DND-41 (cell line): ENCODE data around the gene TXNRD1.
"Not testable (repeated sequence)": the region's sequence is repeated elsewhere in the genome, so short reads cannot be mapped to it uniquely, and the experiment has no call there.

ENCODE experiments used
- ATAC-seq: fragments of 200-7000 bp; cut with Tn5 transposase; 3 replicates; pipeline ENCODE4 v1.9.1; 2021; ENCODE audit warnings: low read depth; ENCODE audit not compliant: insufficient read depth
- DNase-seq: peaks from one replicate; pipeline ENCODE4 v3.0.0-alpha.2; 2020
- H2AFZ ChIP-seq: 2 replicates; pipeline ENCODE4 v1.6.0; 2012; ENCODE audit warnings: low read depth, low read length
- H3K27ac ChIP-seq: 2 replicates; pipeline ENCODE4 v1.5.1; 2012; ENCODE audit warnings: low read length, inconsistent platforms
- H3K27me3 ChIP-seq: fragments of 200-600 bp; sonication (generic); 2 replicates; pipeline ENCODE4 v1.6.0; 2012; ENCODE audit warnings: low read length, mild to moderate bottlenecking, inconsistent platforms; ENCODE audit not compliant: insufficient read depth, poor library complexity
- H3K36me3 ChIP-seq: 2 replicates; pipeline ENCODE4 v1.5.1; 2012; ENCODE audit warnings: low read length, inconsistent platforms; ENCODE audit not compliant: insufficient read depth
- H3K4me1 ChIP-seq: 2 replicates; pipeline ENCODE4 v1.5.1; 2012; ENCODE audit warnings: mild to moderate bottlenecking, low read length; ENCODE audit not compliant: insufficient read depth
- H3K4me2 ChIP-seq: 2 replicates; pipeline ENCODE4 v1.6.0; 2012; ENCODE audit warnings: mild to moderate bottlenecking, moderate library complexity, low read length, inconsistent platforms; ENCODE audit not compliant: insufficient read depth
- H3K4me3 ChIP-seq, 2 experiments: fragments of 200-600 bp in 1 of 2; shearing (Covaris generic) in 1 of 2; 2 replicates each; pipeline ENCODE4 v1.5.1; 2012 to 2016; ENCODE audit warnings: inconsistent platforms in 2 of 2, low read length in 2 of 2, mild to moderate bottlenecking in 2 of 2, low read depth in 1 of 2, moderate library complexity in 1 of 2
- H3K79me2 ChIP-seq: 2 replicates; pipeline ENCODE4 v1.6.0; 2012; ENCODE audit warnings: low read length, inconsistent platforms; ENCODE audit not compliant: insufficient read depth
- H3K9ac ChIP-seq: 2 replicates; pipeline ENCODE4 v1.6.0; 2012; ENCODE audit warnings: low read depth, mild to moderate bottlenecking, inconsistent platforms, low read length, moderate library complexity
- H3K9me3 ChIP-seq: 2 replicates; pipeline ENCODE4 v1.5.1; 2012; ENCODE audit warnings: low read length, moderate library complexity, mild to moderate bottlenecking, inconsistent platforms; ENCODE audit not compliant: insufficient read depth, severe bottlenecking
- H4K20me1 ChIP-seq: 2 replicates; pipeline ENCODE4 v1.6.0; 2012; ENCODE audit warnings: low read length; ENCODE audit not compliant: insufficient read depth
- CTCF ChIP-seq: IDR thresholded peaks from 2 replicates; pipeline ENCODE4 v1.5.1; 2012; ENCODE audit warnings: borderline replicate concordance, low read length, moderate library complexity, mild to moderate bottlenecking; ENCODE audit not compliant: poor library complexity, severe bottlenecking; ENCODE audit errors: extremely low read depth
- EZH2 ChIP-seq: IDR thresholded peaks from 3 replicates; pipeline ENCODE4 v1.6.1; 2012; ENCODE audit warnings: borderline replicate concordance, low read depth, mild to moderate bottlenecking, moderate library complexity, low read length, inconsistent platforms; ENCODE audit not compliant: severe bottlenecking

Gene TXNRD1

GRCh38 chr12:104319028-104319427 is 103.4 kb downstream of the TXNRD1 start:
- Histone ChIP-seq H3K9ac (no peak overlapping the region), H3K79me2 (peaks cover 2% of the 10 kb centered on the region; the same call in 1 of the 2 replicates), H3K27me3 (no peaks in the 10 kb centered on the region), H3K36me3 (peaks cover 81% of the 10 kb centered on the region), H4K20me1 (no peaks in the 10 kb centered on the region), H3K27ac (no peak overlapping the region), H3K4me3 (no peak overlapping the region), H2AFZ (no peak overlapping the region), H3K4me2 (no peak overlapping the region), H3K4me1 (no peaks in the 10 kb centered on the region), H3K9me3 (no peaks in the 10 kb centered on the region)
- DNase-seq (no peak), ATAC-seq (no peak)
- TF ChIP-seq EZH2: no peak
- TF ChIP-seq CTCF: no peak

- Histone ChIP-seq H2AFZ (no peak overlapping the region), H3K79me2 (peaks cover 2% of the 10 kb centered on the region; the same call in 1 of the 2 replicates), H3K36me3 (peaks cover 78% of the 10 kb centered on the region), H3K4me1 (no peaks in the 10 kb centered on the region), H3K27ac (no peak overlapping the region), H3K27me3 (no peaks in the 10 kb centered on the region), H3K4me3 (no peak overlapping the region), H3K9ac (no peak overlapping the region), H3K9me3 (no peaks in the 10 kb centered on the region), H4K20me1 (no peaks in the 10 kb centered on the region), H3K4me2 (no peak overlapping the region)
- TF ChIP-seq EZH2 (no peak), CTCF (no peak)
- ATAC-seq: no peak
- no peak for DNase-seq
These were observed 104.5 kb downstream of the TXNRD1 start for GRCh38 chr12:104319918-104320626.

- Histone ChIP-seq H3K4me2 (no peak overlapping the region), H3K4me1 (no peaks in the 10 kb centered on the region), H3K79me2 (peaks cover 1% of the 10 kb centered on the region; the same call in 1 of the 2 replicates), H2AFZ (no peak overlapping the region), H3K9me3 (no peaks in the 10 kb centered on the region), H3K9ac (no peak overlapping the region), H3K36me3 (peaks cover 78% of the 10 kb centered on the region), H3K27me3 (no peaks in the 10 kb centered on the region), H4K20me1 (no peaks in the 10 kb centered on the region), H3K27ac (no peak overlapping the region), H3K4me3 (no peak overlapping the region)
- DNase-seq (no peak), ATAC-seq (no peak)
- TF ChIP-seq EZH2 (no peak), CTCF (no peak)
These were observed 105.0 kb downstream of the TXNRD1 start for GRCh38 chr12:104320627-104321024.

GRCh38 chr12:104321949-104322348 is 106.4 kb downstream of the TXNRD1 start:
- Histone ChIP-seq H3K9ac (no peak overlapping the region), H3K36me3 (peaks cover 77% of the 10 kb centered on the region), H3K27ac (no peak overlapping the region), H3K9me3 (no peaks in the 10 kb centered on the region), H2AFZ (no peak overlapping the region), H4K20me1 (no peaks in the 10 kb centered on the region), H3K4me1 (no peaks in the 10 kb centered on the region), H3K79me2 (no peaks in the 10 kb centered on the region), H3K27me3 (no peaks in the 10 kb centered on the region), H3K4me3 (no peak overlapping the region), H3K4me2 (no peak overlapping the region)
- DNase-seq (no peak), ATAC-seq (no peak)
- TF ChIP-seq EZH2 (no peak), CTCF (no peak)

- not testable (repeated sequence) for H3K4me1 ChIP-seq, H3K79me2 ChIP-seq, ATAC-seq, H3K9me3 ChIP-seq, H2AFZ ChIP-seq, H4K20me1 ChIP-seq, H3K27me3 ChIP-seq, H3K27ac ChIP-seq, H3K4me3 ChIP-seq, DNase-seq, H3K9ac ChIP-seq, H3K4me2 ChIP-seq
- H3K36me3 ChIP-seq: peaks cover 77% of the 10 kb centered on the region
These were observed 107.0 kb downstream of the TXNRD1 start for GRCh38 chr12:104322533-104322932.
